Dermis blood vessel endothelial cell (primary cell): Measurements from ENCODE around the gene BTAF1. TPM values are rescaled to one million over a fixed set of nuclear protein-coding genes. Genes with fewer than 3 reads are reported as not detected.
A peak's percentile ranks its signal among the peaks of the same experiment; 100 is the strongest.

Source experiments
- DNase-seq: peaks from one replicate; pipeline ENCODE4 v3.0.0; 2010
- total RNA-seq: library from RNA; depleted of rRNA; stranded (reverse); fragments of >200 nt; gene quantifications from 2 replicates; pipeline ENCODE4 v1.2.3, GENCODE V29; 2014

The BTAF1 gene
- total RNA-seq, 1 donor from 2014 or later: 43.9 TPM

- peak; percentile 82 for DNase-seq
Observed at GRCh38 chr10:91908337-91909116, 15.0 kb upstream of the BTAF1 start.

- peak; percentile 19 for DNase-seq
Observed at GRCh38 chr10:91909117-91909677, 14.4 kb upstream of the BTAF1 start, which contains the start of gene FGFBP3. Gene FGFBP3, minus strand, starts transcription at chr10:91909486. Its CDS starts 517 bp downstream, at chr10:91908969.

GRCh38 chr10:91910467-91910866, 13.1 kb upstream of the BTAF1 start:
- DNase-seq: no peak

GRCh38 chr10:91919651-91920050, 3.9 kb upstream of the BTAF1 start:
- DNase-seq: no peak

- DNase-seq: peak; percentile 40
Observed at GRCh38 chr10:91924212-91925021, 847 bp downstream of the BTAF1 start.

- no peak for DNase-seq
Observed at GRCh38 chr10:91925022-91925320, 1.4 kb downstream of the BTAF1 start.

- no peak for DNase-seq
Observed at GRCh38 chr10:91930939-91931338, 7.4 kb downstream of the BTAF1 start.

GRCh38 chr10:91931526-91932190, 8.1 kb downstream of the BTAF1 start:
- DNase-seq: no peak

GRCh38 chr10:91932737-91933136, 9.2 kb downstream of the BTAF1 start:
- no peak for DNase-seq

- DNase-seq: no peak
Observed at GRCh38 chr10:91935886-91936285, 12.3 kb downstream of the BTAF1 start.

- no peak for DNase-seq
Observed at GRCh38 chr10:91939653-91940052, 16.1 kb downstream of the BTAF1 start.

- no peak for DNase-seq
Observed at GRCh38 chr10:91941426-91941825, 17.9 kb downstream of the BTAF1 start.

- no peak for DNase-seq
Observed at GRCh38 chr10:91944880-91945630, 21.5 kb downstream of the BTAF1 start.

- DNase-seq: no peak
Observed at GRCh38 chr10:91953600-91954160, 30.1 kb downstream of the BTAF1 start.

- peak; percentile 9 for DNase-seq
Observed at GRCh38 chr10:91955114-91955513, 31.5 kb downstream of the BTAF1 start.

GRCh38 chr10:91957091-91957490, 33.5 kb downstream of the BTAF1 start:
- no peak for DNase-seq

- DNase-seq: no peak
Observed at GRCh38 chr10:91969297-91969696, 45.7 kb downstream of the BTAF1 start.

GRCh38 chr10:91974960-91975359, 51.4 kb downstream of the BTAF1 start:
- no peak for DNase-seq

GRCh38 chr10:91975438-91975837, 51.9 kb downstream of the BTAF1 start:
- no peak for DNase-seq

- DNase-seq: no peak
Observed at GRCh38 chr10:91976317-91977051, 52.9 kb downstream of the BTAF1 start.

- DNase-seq: peak; percentile 53
Observed at GRCh38 chr10:91977491-91977890, 53.9 kb downstream of the BTAF1 start.
